ENCODE results near the gene UNC5C.

- TF ChIP-seq CTCF (IDR thresholded peaks at IDR 0.05; ENCODE audit: low read length) (no peak; the same call in 1 of the 2 replicates), EZH2 (IDR thresholded peaks at IDR 0.05; ENCODE audit: borderline replicate concordance, low read length) (no peak)
Measured at GRCh38 chr4:95204873-95205272, 343.9 kb downstream of the UNC5C start.
